DOHH2 (cell line): ENCODE data around the gene PMEL.
"Not testable (repeated sequence)": the region's sequence is repeated elsewhere in the genome, so short reads cannot be mapped to it uniquely, and the experiment has no call there.

Experiments used
- H3F3A ChIP-seq: fragments of 200-600 bp; sonication (generic), shearing (Covaris generic); 2 replicates; pipeline ENCODE4 v1.6.0; 2016; ENCODE audit warnings: antibody characterized with exemption, mild to moderate bottlenecking; ENCODE audit not compliant: control insufficient read depth, insufficient read depth
- H3K27ac ChIP-seq: fragments of 200-600 bp; sonication (generic); 2 replicates; pipeline ENCODE4 v1.5.1; 2014; ENCODE audit warnings: low read depth, mild to moderate bottlenecking, low read length, moderate library complexity
- H3K27me3 ChIP-seq: fragments of 200-600 bp; sonication (generic); 2 replicates; pipeline ENCODE4 v1.6.1; 2014; ENCODE audit warnings: mild to moderate bottlenecking, low read length, mixed read lengths; ENCODE audit not compliant: control insufficient read depth
- H3K36me3 ChIP-seq: fragments of 200-600 bp; sonication (generic); 2 replicates; pipeline ENCODE4 v1.6.1; 2014; ENCODE audit warnings: mild to moderate bottlenecking, low read length, moderate library complexity, mixed read lengths; ENCODE audit not compliant: control insufficient read depth
- H3K4me1 ChIP-seq: fragments of 200-600 bp; sonication (generic); 2 replicates; pipeline ENCODE4 v1.6.1; 2014; ENCODE audit warnings: mild to moderate bottlenecking, low read length, mixed read lengths; ENCODE audit not compliant: control insufficient read depth
- H3K4me2 ChIP-seq: fragments of 200-600 bp; sonication (generic); 2 replicates; pipeline ENCODE4 v1.6.0; 2014; ENCODE audit warnings: mild to moderate bottlenecking, low read length, moderate library complexity
- H3K4me3 ChIP-seq: fragments of 200-600 bp; sonication (generic); 2 replicates; pipeline ENCODE4 v1.5.1; 2014; ENCODE audit warnings: mild to moderate bottlenecking, low read length, mixed read lengths
- H3K79me2 ChIP-seq: fragments of 200-600 bp; sonication (generic); 2 replicates; pipeline ENCODE4 v1.6.1; 2014; ENCODE audit warnings: mild to moderate bottlenecking, low read length, mixed read lengths; ENCODE audit not compliant: control insufficient read depth
- H3K9me2 ChIP-seq: fragments of 200-600 bp; sonication (generic); replicated peaks from 2 replicates; pipeline ENCODE4 v1.6.1; 2014; ENCODE audit warnings: mild to moderate bottlenecking, low read length, mixed read lengths; ENCODE audit not compliant: control insufficient read depth
- H3K9me3 ChIP-seq: fragments of 200-600 bp; sonication (generic); 2 replicates; pipeline ENCODE4 v1.6.1; 2014; ENCODE audit warnings: antibody characterized with exemption, low read length, mixed read lengths; ENCODE audit not compliant: control insufficient read depth, insufficient read depth
- H4K20me1 ChIP-seq: fragments of 200-600 bp; sonication (generic); 2 replicates; pipeline ENCODE4 v1.6.0; 2014; ENCODE audit warnings: low read depth, mild to moderate bottlenecking, antibody characterized with exemption, low read length, moderate library complexity; ENCODE audit not compliant: control insufficient read depth, insufficient read depth
- CTCF ChIP-seq: fragments of 200-600 bp; sonication (generic); IDR thresholded peaks from one replicate; pipeline ENCODE4 v1.5.1; 2014; ENCODE audit warnings: antibody characterized with exemption, mild to moderate bottlenecking, low read depth, low read length; ENCODE audit not compliant: poor library complexity, severe bottlenecking
- EZH2phosphoT487 ChIP-seq: fragments of 200-600 bp; sonication (generic); IDR thresholded peaks from 2 replicates; pipeline ENCODE4 v1.6.1; 2017; ENCODE audit warnings: borderline replicate concordance, mild to moderate bottlenecking, antibody characterized with exemption, low read length, moderate library complexity, mixed read lengths

The PMEL gene

GRCh38 chr12:55993230-55993853, 27.5 kb upstream of the PMEL start:
- Histone ChIP-seq H3K4me1 (peaks cover 9% of the 10 kb centered on the region), H3K27ac (no peak overlapping the region), H3K79me2 (no peaks in the 10 kb centered on the region), H4K20me1 (no peaks in the 10 kb centered on the region), H3K4me2 (no peak overlapping the region), H3K4me3 (no peak overlapping the region), H3K36me3 (peaks cover 40% of the 10 kb centered on the region), H3F3A (peaks cover 7% of the 10 kb centered on the region), H3K9me3 (no peaks in the 10 kb centered on the region), H3K9me2 (no peaks in the 10 kb centered on the region), H3K27me3 (peaks cover 13% of the 10 kb centered on the region)
- TF ChIP-seq CTCF: no peak

GRCh38 chr12:55991110-55991509, 25.3 kb upstream of the PMEL start:
- Histone ChIP-seq H3K27ac (no peak overlapping the region), H3K36me3 (peaks cover 40% of the 10 kb centered on the region), H4K20me1 (no peaks in the 10 kb centered on the region), H3F3A (peaks cover 7% of the 10 kb centered on the region), H3K4me1 (0 out of 2 replicates have a peak, but pooled peaks cover 2% of the 10 kb centered on the region), H3K9me3 (no peaks in the 10 kb centered on the region), H3K9me2 (no peaks in the 10 kb centered on the region), H3K4me3 (no peak overlapping the region), H3K79me2 (no peaks in the 10 kb centered on the region), H3K4me2 (no peak overlapping the region), H3K27me3 (no peaks in the 10 kb centered on the region)
- TF ChIP-seq CTCF (no peak), EZH2phosphoT487 (no peak)

DNA sequence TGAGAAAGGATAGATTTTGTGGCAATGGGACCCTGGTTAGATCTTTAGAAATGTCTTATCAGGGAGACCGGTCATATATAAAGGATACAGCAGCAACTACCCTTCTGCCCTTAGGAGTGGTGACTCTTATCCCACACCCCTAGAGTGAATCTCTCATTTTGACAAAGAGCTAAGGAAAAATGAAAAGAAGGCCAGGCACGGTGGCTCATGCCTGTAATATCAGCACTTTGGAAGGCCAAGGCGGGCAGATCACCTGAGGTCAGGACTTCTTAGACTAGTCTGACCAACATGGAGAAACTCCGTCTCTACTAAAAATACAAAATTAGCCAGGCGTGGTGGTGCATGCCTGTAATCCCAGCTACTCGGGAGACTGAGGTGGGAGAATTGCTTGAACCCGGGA, 20.1 kb upstream of the PMEL start:
- H3K9me2 ChIP-seq, H3K79me2 ChIP-seq, H3K27me3 ChIP-seq, H3K4me2 ChIP-seq, H3K9me3 ChIP-seq, H4K20me1 ChIP-seq, H3K27ac ChIP-seq, H3K4me3 ChIP-seq: not testable (repeated sequence)
- H3K4me1 ChIP-seq: peaks cover 29% of the 10 kb centered on the region
- peaks cover 17% of the 10 kb centered on the region for H3F3A ChIP-seq
- H3K36me3 ChIP-seq: peaks cover 32% of the 10 kb centered on the region

- Histone ChIP-seq H3K4me1 (peaks cover 29% of the 10 kb centered on the region), H3K79me2 (0 out of 2 replicates have a peak, but pooled peaks cover 6% of the 10 kb centered on the region), H3F3A (peaks cover 17% of the 10 kb centered on the region), H3K27me3 (no peaks in the 10 kb centered on the region), H4K20me1 (no peaks in the 10 kb centered on the region), H3K4me2 (no peak overlapping the region), H3K9me2 (no peaks in the 10 kb centered on the region), H3K9me3 (no peaks in the 10 kb centered on the region), H3K4me3 (no peak overlapping the region), H3K27ac (no peak overlapping the region), H3K36me3 (peaks cover 30% of the 10 kb centered on the region)
- TF ChIP-seq CTCF (no peak), EZH2phosphoT487 (no peak)
These were observed 19.5 kb upstream of the PMEL start for GRCh38 chr12:55985341-55985740.
